COLO668 (cell line): Measurements from ENCODE around the gene PRKRIP1.
"Not testable (repeated sequence)": the region's sequence is repeated elsewhere in the genome, so short reads cannot be mapped to it uniquely, and the experiment has no call there.

Experiments
- DNase-seq: peaks from one replicate; lab custom pipeline; 2025; ENCODE audit not compliant: unreplicated experiment; lab: John Stamatoyannopoulos, UW

Gene PRKRIP1

GRCh38 chr7:102474736-102475435, 78.7 kb downstream of the PRKRIP1 start:
- not testable (repeated sequence) for DNase-seq
